H1 (cell line): ENCODE measurements around the gene IRS1. TPM values are rescaled to one million over a fixed set of nuclear protein-coding genes. Genes with fewer than 3 reads are reported as not detected.

Experiments
- CEBPB ChIP-seq: IDR thresholded peaks from 2 replicates; pipeline ENCODE4 v1.6.1; 2012; ENCODE audit warnings: low read depth, low read length
- RAD21 ChIP-seq, 2 experiments: IDR thresholded peaks in 1 of 2; conservative IDR thresholded peaks in 1 of 2; 2 replicates each; pipeline ENCODE4 v1.6.1; 2011; ENCODE audit warnings: low read depth in 2 of 2, low read length in 2 of 2, improper control_type of control experiment in 1 of 2, inconsistent platforms in 1 of 2, mild to moderate bottlenecking in 1 of 2, moderate library complexity in 1 of 2
- RNF2 ChIP-seq: fragments of 200-900, 300-1000 bp; sonication (generic); IDR thresholded peaks from 2 replicates; pipeline ENCODE4 v1.7.1; 2016; ENCODE audit warnings: borderline replicate concordance, low read depth, mild to moderate bottlenecking, antibody characterized with exemption, low read length; ENCODE audit not compliant: poor library complexity, severe bottlenecking; ENCODE audit errors: missing control alignments
- TBP ChIP-seq: IDR thresholded peaks from 2 replicates; pipeline ENCODE4 v1.6.1; 2011; ENCODE audit warnings: low read depth, low read length, improper control_type of control experiment
- ZNF274 ChIP-seq: IDR thresholded peaks from 2 replicates; pipeline ENCODE4 v1.7.0; 2012; ENCODE audit warnings: low read length, borderline replicate concordance; ENCODE audit errors: extremely low read depth
- polyA plus RNA-seq, 7 experiments: library from polyadenylated mRNA; depleted of rRNA in 3 of 7; stranded (reverse) in 5 of 7; unstranded in 2 of 7; fragments of >200 nt in 5 of 7; fragments of 200-250 nt in 2 of 7; gene quantifications; 1 replicate in 5 of 7; 2 replicates in 1 of 7; 4 replicates in 1 of 7; pipeline versions ENCODE4 v1.2.1 to v1.2.3, GENCODE V29; 2011 to 2013; ENCODE audit warnings: missing spikeins in 2 of 7, mixed read lengths in 2 of 7
- total RNA-seq: library from RNA; stranded (reverse); fragmentation: NEBNext Ultra II Directional; extraction: Animal tissue kit (Norgen Biotek cat#: 25700); gene quantifications from 2 replicates; pipeline ENCODE4 v1.2.1, GENCODE V29; 2021
- TF ChIP-seq, protein P1 (sequence below), 3 experiments: IDR thresholded peaks; 1 replicate in 2 of 3; 2 replicates in 1 of 3; pipeline versions ENCODE4 v1.5.1 to v1.6.1; 2011; ENCODE audit warnings: low read length in 3 of 3, mild to moderate bottlenecking in 3 of 3, inconsistent platforms in 2 of 3, low read depth in 1 of 3, moderate library complexity in 1 of 3; ENCODE audit not compliant: insufficient read depth in 1 of 3; ENCODE audit errors: control extremely low read depth in 1 of 3

The IRS1 gene
- total and polyA plus RNA-seq, 2 of the 8 experiments (the other 6 are each of a cell fraction or from before 2014, with no cell fraction given), result 9.1 to 26.9 TPM

GRCh38 chr2:226705133-226705886 lies 94.3 kb downstream of the IRS1 start (continued):
- TF ChIP-seq RNF2 (no peak), RAD21 (IDR thresholded peaks at IDR 0.05 in 1 of 2, conservative IDR thresholded peaks at IDR 0.05 in 1 of 2; ENCODE audit: low read depth in 2 of 2, low read length in 2 of 2) (no peak), ZNF274 (no peak), TBP (no peak), CEBPB (no peak)
- TF ChIP-seq, protein P1, sequence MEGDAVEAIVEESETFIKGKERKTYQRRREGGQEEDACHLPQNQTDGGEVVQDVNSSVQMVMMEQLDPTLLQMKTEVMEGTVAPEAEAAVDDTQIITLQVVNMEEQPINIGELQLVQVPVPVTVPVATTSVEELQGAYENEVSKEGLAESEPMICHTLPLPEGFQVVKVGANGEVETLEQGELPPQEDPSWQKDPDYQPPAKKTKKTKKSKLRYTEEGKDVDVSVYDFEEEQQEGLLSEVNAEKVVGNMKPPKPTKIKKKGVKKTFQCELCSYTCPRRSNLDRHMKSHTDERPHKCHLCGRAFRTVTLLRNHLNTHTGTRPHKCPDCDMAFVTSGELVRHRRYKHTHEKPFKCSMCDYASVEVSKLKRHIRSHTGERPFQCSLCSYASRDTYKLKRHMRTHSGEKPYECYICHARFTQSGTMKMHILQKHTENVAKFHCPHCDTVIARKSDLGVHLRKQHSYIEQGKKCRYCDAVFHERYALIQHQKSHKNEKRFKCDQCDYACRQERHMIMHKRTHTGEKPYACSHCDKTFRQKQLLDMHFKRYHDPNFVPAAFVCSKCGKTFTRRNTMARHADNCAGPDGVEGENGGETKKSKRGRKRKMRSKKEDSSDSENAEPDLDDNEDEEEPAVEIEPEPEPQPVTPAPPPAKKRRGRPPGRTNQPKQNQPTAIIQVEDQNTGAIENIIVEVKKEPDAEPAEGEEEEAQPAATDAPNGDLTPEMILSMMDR (IDR thresholded peaks at IDR 0.05; ENCODE audit: control extremely low read depth in 1 of 3, insufficient read depth in 1 of 3, low read depth in 1 of 3, low read length in 3 of 3), result no peak
